HFFc6 (cell line): Measurements from ENCODE around the gene TMSB10. TPM values are rescaled to one million over a fixed set of nuclear protein-coding genes. Genes with fewer than 3 reads are reported as not detected.
"Not testable (repeated sequence)": the region's sequence is repeated elsewhere in the genome, so short reads cannot be mapped to it uniquely, and the experiment has no call there.

Source experiments
- DNase-seq: peaks from one replicate; pipeline ENCODE4 v3.0.0-alpha.2; 2018
- H3K27ac Mint-ChIP-seq: 2 replicates; pipeline ENCODE4 v1.8.0; 2020; ENCODE audit warnings: mild to moderate bottlenecking, mixed read lengths
- H3K27me3 Mint-ChIP-seq: 2 replicates; pipeline ENCODE4 v1.8.0; 2021; ENCODE audit warnings: mild to moderate bottlenecking, moderate library complexity, mixed read lengths; ENCODE audit not compliant: insufficient read depth
- H3K36me3 Mint-ChIP-seq: 2 replicates; pipeline ENCODE4 v1.8.0; 2021; ENCODE audit warnings: low read depth, mixed read lengths
- H3K4me1 Mint-ChIP-seq: 2 replicates; pipeline ENCODE4 v1.8.0; 2020; ENCODE audit warnings: low read depth, mixed read lengths
- H3K4me3 Mint-ChIP-seq: 2 replicates; pipeline ENCODE4 v1.8.0; 2020; ENCODE audit warnings: mild to moderate bottlenecking, moderate library complexity, mixed read lengths
- H3K9me3 Mint-ChIP-seq: 2 replicates; pipeline ENCODE4 v1.8.0; 2020; ENCODE audit warnings: mild to moderate bottlenecking, mixed read lengths
- total RNA-seq, 6 experiments: library from RNA; stranded (reverse); fragmentation: NEBNext Ultra II Directional; extraction: Animal tissue kit (Norgen Biotek cat#: 25700); gene quantifications; 2 replicates in 1 of 6; 3 replicates in 5 of 6; pipeline ENCODE4 v1.2.3, GENCODE V29; 2021
- TF ChIP-seq, protein P1 (sequence below): fragments of 200-600 bp; sonication (generic); IDR thresholded peaks from 2 replicates; pipeline ENCODE4 v1.5.0; 2021; ENCODE audit warnings: antibody characterized with exemption, mild to moderate bottlenecking

TMSB10 gene
- total RNA-seq, 6 experiments from 2014 or later, result 3,909 to 6,151 (median 5,325) TPM

GRCh38 chr2:84942964-84943421, 37.5 kb downstream of the TMSB10 start:
- no peak for DNase-seq
- Mint-ChIP-seq H3K36me3 (peaks cover 12% of the 10 kb centered on the region; the same call in 1 of the 2 replicates), H3K4me1 (peaks cover 64% of the 10 kb centered on the region), H3K27ac (peak overlapping the region; percentile 84), H3K9me3 (no peaks in the 10 kb centered on the region), H3K4me3 (no peak overlapping the region), H3K27me3 (no peaks in the 10 kb centered on the region)
- TF ChIP-seq, protein P1, sequence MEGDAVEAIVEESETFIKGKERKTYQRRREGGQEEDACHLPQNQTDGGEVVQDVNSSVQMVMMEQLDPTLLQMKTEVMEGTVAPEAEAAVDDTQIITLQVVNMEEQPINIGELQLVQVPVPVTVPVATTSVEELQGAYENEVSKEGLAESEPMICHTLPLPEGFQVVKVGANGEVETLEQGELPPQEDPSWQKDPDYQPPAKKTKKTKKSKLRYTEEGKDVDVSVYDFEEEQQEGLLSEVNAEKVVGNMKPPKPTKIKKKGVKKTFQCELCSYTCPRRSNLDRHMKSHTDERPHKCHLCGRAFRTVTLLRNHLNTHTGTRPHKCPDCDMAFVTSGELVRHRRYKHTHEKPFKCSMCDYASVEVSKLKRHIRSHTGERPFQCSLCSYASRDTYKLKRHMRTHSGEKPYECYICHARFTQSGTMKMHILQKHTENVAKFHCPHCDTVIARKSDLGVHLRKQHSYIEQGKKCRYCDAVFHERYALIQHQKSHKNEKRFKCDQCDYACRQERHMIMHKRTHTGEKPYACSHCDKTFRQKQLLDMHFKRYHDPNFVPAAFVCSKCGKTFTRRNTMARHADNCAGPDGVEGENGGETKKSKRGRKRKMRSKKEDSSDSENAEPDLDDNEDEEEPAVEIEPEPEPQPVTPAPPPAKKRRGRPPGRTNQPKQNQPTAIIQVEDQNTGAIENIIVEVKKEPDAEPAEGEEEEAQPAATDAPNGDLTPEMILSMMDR, result no peak

DNA sequence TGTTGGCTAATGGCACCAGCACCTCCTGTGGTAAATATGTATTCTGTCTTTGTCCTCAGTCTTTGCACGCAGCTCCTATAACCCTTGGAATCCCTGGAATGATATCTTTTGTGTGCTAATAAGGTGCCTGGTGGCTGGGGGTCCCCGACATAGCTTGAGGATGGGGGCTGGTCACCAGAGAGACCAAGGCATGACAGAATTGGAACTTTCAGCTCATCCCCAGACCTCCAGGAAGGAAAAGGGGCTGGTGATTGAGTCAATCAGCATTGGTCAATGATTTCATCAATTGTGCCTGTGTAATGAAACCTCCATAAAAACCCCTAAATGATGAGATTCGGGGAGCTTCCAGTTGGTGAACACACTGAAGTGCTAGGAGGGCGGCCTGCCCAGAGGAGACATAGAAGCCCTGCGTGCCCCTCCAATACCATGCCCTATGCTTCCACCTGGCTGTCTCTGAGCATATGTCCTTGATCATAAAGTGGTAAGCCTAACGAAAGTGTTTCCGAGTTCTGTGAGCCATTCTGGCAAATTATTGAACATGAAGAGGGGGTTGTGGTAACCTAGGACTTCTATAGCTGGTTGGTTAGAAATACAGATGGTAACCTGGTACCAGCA, 38.9 kb downstream of the TMSB10 start:
- H3K27ac Mint-ChIP-seq, result peak overlapping the region; percentile 95
- DNase-seq, result no peak
- no peak overlapping the region; the same call in 1 of the 2 replicates for H3K4me3 Mint-ChIP-seq
- H3K4me1 Mint-ChIP-seq, result peaks cover 55% of the 10 kb centered on the region
- TF ChIP-seq, protein P1, result no peak
- H3K36me3 Mint-ChIP-seq, result peaks cover 12% of the 10 kb centered on the region; the same call in 1 of the 2 replicates
- H3K9me3 Mint-ChIP-seq, result no peaks in the 10 kb centered on the region
- H3K27me3 Mint-ChIP-seq, result no peaks in the 10 kb centered on the region

DNA sequence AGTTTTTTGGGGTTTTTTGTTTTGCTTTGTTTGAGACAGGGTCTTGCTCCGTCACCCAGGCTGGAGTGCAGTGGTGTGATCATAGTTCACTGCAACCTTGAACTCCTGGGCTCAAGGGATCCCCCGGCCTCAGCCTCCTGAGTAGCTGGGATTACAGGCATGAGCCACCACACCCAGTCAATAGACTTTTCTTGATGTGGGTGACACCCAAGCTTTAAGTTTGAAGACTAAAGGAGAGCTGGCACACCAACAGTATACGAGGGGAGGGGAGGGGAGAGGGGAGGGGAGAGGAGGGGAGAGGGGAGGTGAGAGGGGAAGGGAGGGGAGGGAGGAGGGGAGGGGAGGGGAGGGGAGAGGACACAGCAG, 40.4 kb downstream of the TMSB10 start:
- H3K4me3 Mint-ChIP-seq, result peak overlapping the region; percentile 49
- DNase-seq, H3K9me3 Mint-ChIP-seq, H3K27me3 Mint-ChIP-seq: not testable (repeated sequence)
- peaks cover 12% of the 10 kb centered on the region; the same call in 1 of the 2 replicates for H3K36me3 Mint-ChIP-seq
- H3K4me1 Mint-ChIP-seq, result peaks cover 48% of the 10 kb centered on the region
- peak overlapping the region; percentile 95 for H3K27ac Mint-ChIP-seq

GRCh38 chr2:84946204-84947009, 41.0 kb downstream of the TMSB10 start:
- H3K4me1 Mint-ChIP-seq, result peaks cover 48% of the 10 kb centered on the region
- TF ChIP-seq, protein P1, result no peak
- H3K27ac Mint-ChIP-seq, result peak overlapping the region; percentile 95
- no peaks in the 10 kb centered on the region for H3K27me3 Mint-ChIP-seq
- no peaks in the 10 kb centered on the region for H3K9me3 Mint-ChIP-seq
- H3K4me3 Mint-ChIP-seq, result peak overlapping the region; percentile 61
- DNase-seq, result peak; percentile 88
- H3K36me3 Mint-ChIP-seq, result peaks cover 12% of the 10 kb centered on the region; the same call in 1 of the 2 replicates

GRCh38 chr2:84947010-84947593, 41.6 kb downstream of the TMSB10 start:
- DNase-seq, result no peak
- peaks cover 48% of the 10 kb centered on the region for H3K4me1 Mint-ChIP-seq
- peak overlapping the region; percentile 95 for H3K27ac Mint-ChIP-seq
- TF ChIP-seq, protein P1, result no peak
- no peak overlapping the region for H3K4me3 Mint-ChIP-seq
- H3K36me3 Mint-ChIP-seq, result peaks cover 12% of the 10 kb centered on the region; the same call in 1 of the 2 replicates
- H3K27me3 Mint-ChIP-seq, result no peaks in the 10 kb centered on the region
- no peaks in the 10 kb centered on the region for H3K9me3 Mint-ChIP-seq
